ENCODE results near the gene TLN1. TPM values are rescaled to one million over a fixed set of nuclear protein-coding genes. Genes with fewer than 3 reads are reported as not detected.

The TLN1 gene
- 378 and 380 TPM in 2 replicates for total RNA-seq

DNA sequence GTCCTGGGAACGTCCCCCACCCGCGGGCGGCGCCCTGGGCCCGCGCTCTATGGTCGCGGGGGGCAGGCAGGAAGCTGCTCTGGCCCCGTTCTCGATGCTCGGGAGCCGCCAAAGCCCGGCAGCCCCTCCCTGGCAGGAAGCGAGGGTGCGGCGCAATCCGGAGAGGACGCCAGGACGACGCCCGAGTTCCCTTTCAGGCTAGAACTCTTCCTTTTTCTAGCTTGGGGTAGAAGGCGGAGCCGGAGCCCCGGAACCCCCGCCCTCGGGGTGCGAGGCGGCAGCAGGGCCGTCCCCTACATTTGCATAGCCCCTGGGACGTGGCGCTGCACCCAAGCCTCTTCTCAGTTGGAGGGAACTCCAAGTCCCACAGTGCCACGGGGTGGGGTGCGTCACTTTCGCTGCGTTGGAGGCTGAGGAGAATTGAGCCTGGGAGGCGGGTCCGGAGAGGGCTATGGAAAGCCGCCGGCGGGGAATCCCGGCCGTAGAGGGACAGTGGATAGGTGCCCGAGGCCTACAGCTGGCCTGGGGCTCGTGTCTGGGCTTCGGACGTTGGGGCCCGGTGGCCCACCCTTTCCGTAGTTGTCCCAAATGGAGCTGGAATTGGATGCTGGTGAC is at the start of gene TLN1, which contains the start of gene CREB3:
TLN1 (minus strand) TSS at position 11 of the 615 bp plus-strand sequence. CDS start 6,501 bp downstream, outside the sequence.
CREB3 (plus strand) TSS at position 482 of the 615 bp plus-strand sequence; CDS start at position 589, 107 bp downstream.
- intact Hi-C loops (cut with micrococcal nuclease), result loop anchor here (1.0 to 10.0 kb wide), 19 partner anchors 17 to 1355 kb away; partner anchors contain the start of genes CCL27, CLTA, DNAJB5 and GBA2

DNA sequence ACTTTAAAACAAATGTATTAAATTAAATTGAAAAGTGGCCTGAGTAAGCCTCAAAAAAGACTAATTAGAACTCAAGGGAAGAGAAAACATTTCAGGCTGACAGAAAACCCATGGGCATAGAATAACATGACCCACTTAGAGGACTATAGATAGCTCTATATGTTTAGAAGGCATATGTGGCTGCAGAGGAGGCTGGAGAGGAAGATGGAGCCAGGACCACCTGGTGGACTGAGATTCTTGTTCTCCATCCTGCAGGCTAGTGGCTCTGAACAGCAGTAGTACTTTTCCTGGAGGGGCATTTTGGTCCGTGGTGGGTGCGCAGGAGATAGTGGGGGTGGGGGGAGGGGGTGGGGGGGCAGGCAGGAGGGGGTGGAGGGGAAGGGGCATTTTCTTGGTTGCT is 49.1 kb upstream of the TLN1 start:
- intact Hi-C loops (cut with micrococcal nuclease), result no loop called here

- intact Hi-C loops (cut with micrococcal nuclease), result no loop called here
Measured at GRCh38 chr9:35778496-35778895, 46.5 kb upstream of the TLN1 start.

- intact Hi-C loops (cut with micrococcal nuclease), result no loop called here
Measured at GRCh38 chr9:35776018-35776417, 44.0 kb upstream of the TLN1 start.

DNA sequence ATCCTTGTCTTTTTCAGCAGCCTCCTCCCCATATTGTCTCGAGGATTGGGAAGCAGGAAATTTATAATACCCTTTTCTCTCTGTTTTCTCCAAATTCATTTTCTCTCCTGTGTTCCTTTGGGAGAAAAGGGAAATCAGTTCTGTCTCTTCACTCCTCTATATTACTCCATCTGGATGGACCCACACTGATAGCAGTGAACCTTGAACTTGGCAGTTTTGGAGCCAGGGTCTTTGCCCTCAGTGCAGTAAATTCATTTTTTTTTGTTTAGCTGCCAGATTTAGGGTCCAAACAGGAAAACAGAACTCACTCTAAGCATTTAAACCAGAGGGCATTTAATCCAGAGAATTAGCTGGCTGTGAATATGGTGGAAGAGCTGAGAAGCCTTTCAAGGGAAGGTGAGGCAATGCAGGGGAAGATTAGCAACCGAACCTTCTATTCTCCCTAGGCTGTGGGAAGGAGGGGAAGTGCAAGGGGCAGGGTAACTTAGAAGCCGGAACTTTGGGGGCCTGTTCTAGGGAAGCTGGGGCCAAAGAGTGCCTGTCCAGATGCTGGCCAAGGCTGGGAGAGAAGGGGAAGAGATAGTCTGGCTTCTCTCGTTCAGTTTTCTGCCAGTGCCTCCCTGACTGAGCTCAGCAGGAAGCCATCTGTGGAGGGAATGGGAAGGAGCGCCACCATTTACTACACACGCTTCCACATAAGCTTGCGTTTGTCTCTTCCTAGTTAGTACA is 43.1 kb upstream of the TLN1 start:
- intact Hi-C loops (cut with micrococcal nuclease), result no loop called here

- intact Hi-C loops (cut with micrococcal nuclease), result no loop called here
Measured at GRCh38 chr9:35771943-35772342, 39.9 kb upstream of the TLN1 start.

DNA sequence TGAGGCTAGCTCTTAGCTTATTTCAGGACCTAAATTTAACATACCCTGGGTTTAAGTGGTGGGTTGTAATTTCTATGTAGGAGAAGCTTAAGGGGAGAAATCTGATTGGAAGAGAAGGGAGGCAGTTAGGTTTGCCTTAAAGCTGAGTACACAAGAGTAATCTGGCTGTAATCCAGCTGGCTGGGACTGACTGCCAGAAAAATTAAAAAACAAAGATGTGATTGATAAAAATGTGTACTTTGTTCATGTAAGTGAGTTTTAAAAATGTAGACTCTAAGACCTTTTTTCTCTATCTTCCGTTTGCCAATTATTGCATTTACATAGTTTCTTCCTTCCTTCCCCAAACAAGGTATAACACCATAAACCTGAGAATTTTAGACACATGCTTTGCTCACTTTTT is 39.5 kb upstream of the TLN1 start:
- intact Hi-C loops (cut with micrococcal nuclease), result no loop called here

DNA sequence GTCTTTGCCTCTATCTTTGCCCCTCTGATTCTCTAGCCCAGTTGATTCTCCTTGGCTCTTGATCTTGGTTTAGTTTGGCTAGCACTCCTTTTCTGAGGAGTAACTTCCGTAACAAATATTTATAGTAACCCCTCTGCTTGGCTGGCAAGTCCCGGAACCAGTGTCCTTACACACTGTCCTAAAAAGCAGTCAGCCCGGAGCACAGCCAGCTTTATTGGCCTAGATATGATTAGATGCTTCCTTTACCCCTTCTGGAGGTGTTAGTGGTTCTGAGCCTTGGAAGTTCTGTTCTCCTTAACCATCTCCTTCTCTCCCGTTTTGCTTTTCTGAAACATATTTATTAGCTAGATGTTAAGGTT is 39.1 kb upstream of the TLN1 start:
- intact Hi-C loops (cut with micrococcal nuclease), result no loop called here

- intact Hi-C loops (cut with micrococcal nuclease), result no loop called here
Measured at GRCh38 chr9:35769763-35770162, 37.8 kb upstream of the TLN1 start.

GRCh38 chr9:35767458-35767857 is 35.5 kb upstream of the TLN1 start:
- intact Hi-C loops (cut with micrococcal nuclease), result no loop called here

GRCh38 chr9:35766997-35767396 is 35.0 kb upstream of the TLN1 start:
- intact Hi-C loops (cut with micrococcal nuclease), result no loop called here

DNA sequence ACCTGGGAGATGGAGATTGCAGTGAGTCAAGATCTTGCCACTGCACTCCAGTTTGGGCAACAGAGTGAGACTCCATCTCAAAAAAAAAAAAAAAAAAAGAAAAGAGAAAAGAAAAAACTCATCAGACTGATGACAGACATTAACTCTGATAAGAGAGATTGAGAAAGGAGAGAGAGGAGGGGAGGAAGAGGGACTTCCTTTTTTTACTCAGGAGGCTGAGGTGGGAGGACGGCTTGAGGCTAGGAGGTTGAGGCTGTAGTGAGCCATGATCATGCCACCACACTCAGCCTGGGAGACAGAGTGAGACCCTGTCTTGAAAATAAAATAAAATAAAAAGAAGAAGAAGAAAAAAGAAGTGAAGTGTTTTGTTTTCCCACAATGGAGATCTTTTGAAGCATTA is 31.8 kb upstream of the TLN1 start:
- intact Hi-C loops (cut with micrococcal nuclease), result no loop called here

- intact Hi-C loops (cut with micrococcal nuclease), result no loop called here
Measured at GRCh38 chr9:35763181-35763580, 31.2 kb upstream of the TLN1 start.

DNA sequence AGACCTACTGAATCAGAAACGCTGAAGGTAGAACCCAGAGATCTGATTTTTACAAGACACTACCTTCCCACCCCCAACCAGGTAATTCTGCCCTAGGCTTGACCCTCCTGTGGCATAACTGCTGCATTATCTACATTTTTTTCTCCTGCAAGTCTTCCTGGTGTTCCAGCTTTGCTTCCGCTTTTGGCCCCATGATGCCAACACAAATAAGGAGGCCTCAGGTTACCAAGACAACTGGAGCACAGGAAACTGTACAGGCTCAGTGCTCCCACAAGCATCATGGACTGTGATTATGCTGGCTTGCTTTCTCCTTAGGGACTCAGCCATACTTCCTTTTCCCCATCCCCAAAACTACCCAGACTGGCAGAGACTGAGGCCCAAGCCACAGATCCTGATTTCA is 28.7 kb upstream of the TLN1 start:
- intact Hi-C loops (cut with micrococcal nuclease), result no loop called here

GRCh38 chr9:35759795-35760194 is 27.8 kb upstream of the TLN1 start:
- intact Hi-C loops (cut with micrococcal nuclease), result loop anchor here (5.0 to 10.0 kb wide), 3 partner anchors 433 to 815 kb away; partner anchors contain the start of genes CLTA, GNE and MELK

DNA sequence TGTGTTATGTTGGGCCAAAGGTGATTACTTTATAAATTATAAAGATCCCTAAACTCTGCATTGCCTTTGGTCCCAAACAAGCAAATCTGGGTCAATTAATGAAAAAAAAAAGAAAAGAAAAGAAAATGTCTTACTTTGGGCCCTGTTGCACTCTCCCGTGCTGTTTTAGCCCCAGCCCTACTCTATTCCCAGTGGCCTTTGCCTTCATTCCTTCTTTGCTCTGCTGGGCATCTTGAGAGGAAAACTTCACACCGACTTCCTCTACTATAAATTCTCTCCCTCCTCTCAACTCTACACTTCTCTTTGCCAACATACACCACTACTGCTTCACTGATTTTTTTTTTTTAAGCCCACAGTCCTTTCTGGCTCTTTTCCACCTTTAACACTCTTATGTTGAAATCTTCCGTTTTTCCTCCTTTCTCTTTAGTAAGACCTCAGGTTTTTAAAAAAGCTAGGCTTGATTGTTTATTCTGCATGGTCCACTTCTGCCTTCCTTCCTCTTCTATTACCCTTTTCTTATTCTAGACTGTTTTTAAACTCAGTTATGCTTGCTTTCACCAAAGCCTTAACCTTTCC is 26.6 kb upstream of the TLN1 start:
- intact Hi-C loops (cut with micrococcal nuclease), result loop anchor here (5.0 to 10.0 kb wide), 3 partner anchors 434 to 816 kb away; partner anchors contain the start of genes CLTA, GNE and MELK

- intact Hi-C loops (cut with micrococcal nuclease), result loop anchor here (2.0 to 10.0 kb wide), 4 partner anchors 33 to 817 kb away; partner anchors contain the start of genes CLTA, GNE, MELK and NPR2
Measured at GRCh38 chr9:35757892-35758275, 25.9 kb upstream of the TLN1 start.

GRCh38 chr9:35757226-35757891 is 25.4 kb upstream of the TLN1 start:
- intact Hi-C loops (cut with micrococcal nuclease), result loop anchor here (2.0 to 10.0 kb wide), 4 partner anchors 33 to 817 kb away; partner anchors contain the start of genes CLTA, GNE, MELK and NPR2

GRCh38 chr9:35756275-35757225 is 24.6 kb upstream of the TLN1 start:
- intact Hi-C loops (cut with micrococcal nuclease), result loop anchor here (1.0 to 10.0 kb wide), 8 partner anchors 8 to 818 kb away; partner anchors contain the start of genes CLTA, CREB3, GNE and MELK

DNA sequence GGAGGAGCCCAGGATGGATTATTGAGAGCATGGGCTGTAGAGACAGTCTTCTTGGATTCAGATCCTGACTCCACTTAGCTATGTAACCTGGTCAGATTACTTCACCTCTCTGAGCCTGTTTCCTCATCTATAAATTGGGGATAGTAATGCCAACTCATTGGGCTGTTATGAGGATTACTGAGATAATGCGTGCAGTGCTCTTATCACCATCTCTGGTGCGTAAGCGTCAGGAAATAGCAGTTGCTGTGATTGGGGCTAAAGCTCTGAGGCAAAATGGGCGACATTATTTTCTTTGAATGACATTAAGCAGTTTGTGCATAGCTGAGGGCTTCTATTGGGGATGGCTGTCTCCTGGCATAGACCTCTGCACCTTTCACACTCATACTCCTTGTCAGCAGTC is 23.1 kb upstream of the TLN1 start:
- intact Hi-C loops (cut with micrococcal nuclease), result loop anchor here (5.0 to 10.0 kb wide), 3 partner anchors 437 to 820 kb away; partner anchors contain the start of genes CLTA, GNE and MELK
